Measurements from ENCODE around the gene SGPP2. TPM values are rescaled to one million over a fixed set of nuclear protein-coding genes. Genes with fewer than 3 reads are reported as not detected.

Gene SGPP2
- total RNA-seq, 6 donors from 2014 or later = 5.2 to 85.9 (median 21.8) TPM

- Histone ChIP-seq H3K4me3 (no peak overlapping the region), H3K4me1 (peaks cover 0 to 6% (median 0%) of the 10 kb centered on the region in 4 donors), H3K9me3 (no peaks in the 10 kb centered on the region), H3K27ac (no peak overlapping the region), H3K36me3 (no peaks in the 10 kb centered on the region), H3K27me3 (no peaks in the 10 kb centered on the region)
- WGBS, 2 donors = 74 to 95% methylated on average over 2 of the region's 2 CpGs
- DNase-seq (no peak), ATAC-seq (ENCODE audit: low FRiP score in 2 of 2) (no peak)
- TF ChIP-seq POLR2A (IDR thresholded peaks at IDR 0.05) = no peak
Measured at GRCh38 chr2:222436040-222436413, 11.7 kb downstream of the SGPP2 start.

- DNase-seq (no peak), ATAC-seq (ENCODE audit: low FRiP score in 2 of 2) (no peak)
- no peaks in the 10 kb centered on the region for H3K9me3 ChIP-seq
- no peaks in the 10 kb centered on the region for H3K36me3 ChIP-seq
- no peak overlapping the region for H3K27ac ChIP-seq
- no peak overlapping the region for H3K4me3 ChIP-seq
- TF ChIP-seq EP300 (IDR thresholded peaks at IDR 0.05) (no peak), POLR2A (IDR thresholded peaks at IDR 0.05) (no peak), POLR2AphosphoS5 (IDR thresholded peaks at IDR 0.05) (no peak), CTCF (IDR thresholded peaks at IDR 0.05) (no peak)
- H3K4me1 ChIP-seq = peaks cover 0 to 7% (median 0%) of the 10 kb centered on the region in 4 donors
- no peaks in the 10 kb centered on the region for H3K27me3 ChIP-seq
- WGBS, 2 donors = 76 to 91% methylated on average over 1 of the region's 1 CpG
Measured at GRCh38 chr2:222439692-222440091, 15.3 kb downstream of the SGPP2 start.

- Histone ChIP-seq H3K4me1 (peaks cover 0 to 7% (median 0%) of the 10 kb centered on the region in 4 donors), H3K27ac (no peak overlapping the region), H3K36me3 (no peaks in the 10 kb centered on the region), H3K9me3 (no peaks in the 10 kb centered on the region), H3K4me3 (no peak overlapping the region), H3K27me3 (no peaks in the 10 kb centered on the region)
- no peak for TF ChIP-seq CTCF (IDR thresholded peaks at IDR 0.05)
- no peak for TF ChIP-seq POLR2AphosphoS5 (IDR thresholded peaks at IDR 0.05)
- ATAC-seq (ENCODE audit: low FRiP score in 2 of 2) (no peak), DNase-seq (no peak)
- 41 to 59% methylated on average over 3 to 4 of the region's 4 CpGs for WGBS, 2 donors
Measured at GRCh38 chr2:222440673-222441422, 16.5 kb downstream of the SGPP2 start.

- ATAC-seq (ENCODE audit: low FRiP score in 2 of 2) (no peak), DNase-seq (no peak)
- no peaks in the 10 kb centered on the region for H3K9me3 ChIP-seq
- peaks cover 0 to 7% (median 0%) of the 10 kb centered on the region in 4 donors for H3K4me1 ChIP-seq
- H3K4me3 ChIP-seq = no peak overlapping the region
- no peaks in the 10 kb centered on the region for H3K27me3 ChIP-seq
- H3K27ac ChIP-seq = no peak overlapping the region
- 67 to 82% methylated on average over 5 of the region's 5 CpGs for WGBS, 2 donors
- no peaks in the 10 kb centered on the region for H3K36me3 ChIP-seq
- no peak for TF ChIP-seq POLR2AphosphoS5 (IDR thresholded peaks at IDR 0.05)
- no peak for TF ChIP-seq POLR2A (IDR thresholded peaks at IDR 0.05)
- no peak for TF ChIP-seq EP300 (IDR thresholded peaks at IDR 0.05)
- TF ChIP-seq CTCF (IDR thresholded peaks at IDR 0.05) = no peak
Measured at GRCh38 chr2:222442665-222443064, 18.3 kb downstream of the SGPP2 start.

DNA sequence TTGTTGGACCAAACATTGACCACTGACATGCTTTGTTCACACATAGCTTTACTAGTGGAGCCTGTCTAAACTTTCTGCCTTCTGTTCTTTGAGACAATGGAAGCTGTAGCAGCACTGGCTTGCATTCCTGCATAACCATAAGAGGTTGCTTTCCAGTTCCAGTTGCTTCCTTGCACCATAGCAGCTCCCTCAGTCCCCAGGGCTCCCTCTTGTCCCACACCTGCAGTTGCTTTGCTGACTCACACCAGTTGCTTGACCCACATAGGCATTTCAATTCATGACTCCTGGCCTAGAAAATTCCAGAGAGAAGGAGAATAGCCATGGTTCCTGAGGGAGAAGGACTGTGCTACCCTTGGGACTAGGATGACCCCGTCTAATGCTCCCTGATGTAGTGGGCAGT, 20.9 kb downstream of the SGPP2 start:
- no peaks in the 10 kb centered on the region for H3K27me3 ChIP-seq
- no peaks in the 10 kb centered on the region for H3K36me3 ChIP-seq
- no peak for DNase-seq
- no peak for ATAC-seq (ENCODE audit: low FRiP score in 2 of 2)
- TF ChIP-seq EP300 (IDR thresholded peaks at IDR 0.05) (no peak), CTCF (IDR thresholded peaks at IDR 0.05) (no peak), POLR2A (IDR thresholded peaks at IDR 0.05) (no peak)
- 93% methylated on average over 1 of the region's 1 CpG; no CpG with 5 or more reads in 1 of the 2 donors for WGBS, 2 donors
- no peaks in the 10 kb centered on the region for H3K9me3 ChIP-seq
- H3K27ac ChIP-seq = no peak overlapping the region
- H3K4me3 ChIP-seq = no peak overlapping the region
- H3K4me1 ChIP-seq = peaks cover 0 to 11% (median 5%) of the 10 kb centered on the region in 4 donors
